ENCODE data around the gene ATG3.

DNA sequence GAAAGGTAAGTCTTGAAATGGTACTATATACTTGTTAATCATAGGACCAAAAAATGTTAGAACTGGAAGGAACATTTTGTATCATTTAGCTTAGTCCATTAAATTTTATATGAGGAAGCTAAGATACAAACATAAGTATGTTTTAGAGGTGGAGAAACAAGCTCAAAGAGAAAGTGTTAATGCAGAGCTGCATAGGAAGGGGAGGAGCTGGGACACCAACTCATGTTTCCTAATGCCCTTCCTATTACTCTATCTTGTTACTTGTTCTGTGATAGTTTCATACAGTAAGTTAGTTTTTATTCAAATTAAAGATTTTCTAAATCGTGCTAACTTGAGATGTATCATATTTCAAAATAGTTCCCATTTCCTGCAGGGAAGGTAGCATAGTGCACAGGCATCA, 7.5 kb upstream of the ATG3 start:
- TF ChIP-seq, protein P1, sequence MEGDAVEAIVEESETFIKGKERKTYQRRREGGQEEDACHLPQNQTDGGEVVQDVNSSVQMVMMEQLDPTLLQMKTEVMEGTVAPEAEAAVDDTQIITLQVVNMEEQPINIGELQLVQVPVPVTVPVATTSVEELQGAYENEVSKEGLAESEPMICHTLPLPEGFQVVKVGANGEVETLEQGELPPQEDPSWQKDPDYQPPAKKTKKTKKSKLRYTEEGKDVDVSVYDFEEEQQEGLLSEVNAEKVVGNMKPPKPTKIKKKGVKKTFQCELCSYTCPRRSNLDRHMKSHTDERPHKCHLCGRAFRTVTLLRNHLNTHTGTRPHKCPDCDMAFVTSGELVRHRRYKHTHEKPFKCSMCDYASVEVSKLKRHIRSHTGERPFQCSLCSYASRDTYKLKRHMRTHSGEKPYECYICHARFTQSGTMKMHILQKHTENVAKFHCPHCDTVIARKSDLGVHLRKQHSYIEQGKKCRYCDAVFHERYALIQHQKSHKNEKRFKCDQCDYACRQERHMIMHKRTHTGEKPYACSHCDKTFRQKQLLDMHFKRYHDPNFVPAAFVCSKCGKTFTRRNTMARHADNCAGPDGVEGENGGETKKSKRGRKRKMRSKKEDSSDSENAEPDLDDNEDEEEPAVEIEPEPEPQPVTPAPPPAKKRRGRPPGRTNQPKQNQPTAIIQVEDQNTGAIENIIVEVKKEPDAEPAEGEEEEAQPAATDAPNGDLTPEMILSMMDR (IDR thresholded peaks at IDR 0.05), result no peak
- TF ChIP-seq EP300 (IDR thresholded peaks at IDR 0.05) (no peak), POLR2AphosphoS5 (IDR thresholded peaks at IDR 0.05) (no peak), POLR2A (IDR thresholded peaks at IDR 0.05) (no peak)

Measured in gastroesophageal sphincter (tissue), 3 donors.